H1 (cell line): ENCODE results near the gene FGF3. TPM values are rescaled to one million over a fixed set of nuclear protein-coding genes. Genes with fewer than 3 reads are reported as not detected.

Experiments used
- CTCF ChIA-PET: fragments of 300-600 bp; sonication (Branson Sonifier 250); formaldehyde crosslinking; loops from one replicate; lab custom pipeline; 2021; ENCODE audit not compliant: partially characterized antibody; lab: Charles Lee
- POLR2A ChIA-PET: fragments of 300-600 bp; sonication (Branson Sonifier 250); formaldehyde crosslinking; loops from one replicate; lab custom pipeline; 2021; ENCODE audit warnings: inconsistent platforms; ENCODE audit not compliant: partially characterized antibody; lab: Charles Lee
- DNase-seq, 2 experiments: peaks; one replicate each; pipeline versions ENCODE4 v3.0.0 to v3.0.0-alpha.2; 2010 to 2022; ENCODE audit warnings: low spot score in 2 of 2, low read depth in 1 of 2, mixed read lengths in 1 of 2
- FAIRE-seq: peaks from 2 replicates; lab custom pipeline; 2011; peaks lifted over from hg19 to GRCh38; lab: Jason Lieb, UNC
- H2AFZ ChIP-seq: 2 replicates; pipeline ENCODE4 v1.8.1; 2012; ENCODE audit warnings: low read length, inconsistent platforms
- H2AK5ac ChIP-seq: 2 replicates; pipeline ENCODE4 v1.6.1; 2013; ENCODE audit warnings: low read depth, low read length
- H2BK120ac ChIP-seq: replicated peaks from 2 replicates; pipeline ENCODE3; 2013; ENCODE audit warnings: low read depth, low read length, inconsistent platforms
- H2BK12ac ChIP-seq: 2 replicates; pipeline ENCODE4 v1.6.1; 2013; ENCODE audit warnings: low read depth, low read length
- H2BK15ac ChIP-seq: 2 replicates; pipeline ENCODE4 v1.6.1; 2013; ENCODE audit warnings: low read length
- H2BK20ac ChIP-seq: 2 replicates; pipeline ENCODE4 v1.6.1; 2013; ENCODE audit warnings: low read length
- H2BK5ac ChIP-seq: 2 replicates; pipeline ENCODE4 v1.6.1; 2013; ENCODE audit warnings: low read depth, low read length
- H3K14ac ChIP-seq: 2 replicates; pipeline ENCODE4 v1.6.1; 2013; ENCODE audit warnings: inconsistent platforms; ENCODE audit not compliant: insufficient read length
- H3K18ac ChIP-seq: 2 replicates; pipeline ENCODE4 v1.6.1; 2013; ENCODE audit warnings: low read length; ENCODE audit errors: extremely low read depth
- H3K23ac ChIP-seq: 2 replicates; pipeline ENCODE4 v1.6.1; 2013; ENCODE audit warnings: inconsistent platforms; ENCODE audit not compliant: insufficient read length
- H3K23me2 ChIP-seq: 2 replicates; pipeline ENCODE4 v1.6.1; 2013; ENCODE audit warnings: low read depth, low read length
- H3K27ac ChIP-seq: 2 replicates; pipeline ENCODE4 v1.6.1; 2011; ENCODE audit warnings: low read depth, low read length, inconsistent platforms
- H3K27me3 ChIP-seq, 4 experiments: replicated peaks in 1 of 4; 1 replicate in 1 of 4; 2 replicates in 3 of 4; pipeline versions ENCODE4 v1.6.1 to v1.8.1; 2011 to 2013; ENCODE audit warnings: low read length in 3 of 4, mild to moderate bottlenecking in 3 of 4, inconsistent platforms in 2 of 4, mixed read lengths in 2 of 4, moderate library complexity in 1 of 4; ENCODE audit not compliant: control insufficient read depth in 3 of 4, insufficient read depth in 3 of 4; ENCODE audit errors: extremely low read depth in 1 of 4
- H3K36me3 ChIP-seq, 4 experiments: 2 replicates each; pipeline versions ENCODE4 v1.6.1 to v1.8.1; 2011 to 2013; ENCODE audit warnings: mild to moderate bottlenecking in 4 of 4, low read length in 3 of 4, moderate library complexity in 2 of 4, control low read depth in 1 of 4, inconsistent platforms in 1 of 4; ENCODE audit not compliant: insufficient read depth in 4 of 4, control insufficient read depth in 2 of 4
- H3K4ac ChIP-seq: replicated peaks from 2 replicates; pipeline ENCODE3; 2013; ENCODE audit warnings: low read length, low read depth, mixed read lengths, inconsistent platforms; ENCODE audit not compliant: insufficient read length
- H3K4me1 ChIP-seq, 4 experiments: replicated peaks in 1 of 4; 1 replicate in 1 of 4; 2 replicates in 3 of 4; pipeline versions ENCODE4 v1.6.1 to v1.8.1; 2011 to 2013; ENCODE audit warnings: low read length in 3 of 4, inconsistent platforms in 2 of 4, mixed read lengths in 1 of 4; ENCODE audit not compliant: insufficient read depth in 4 of 4, control insufficient read depth in 3 of 4
- H3K4me2 ChIP-seq, 2 experiments: 2 replicates each; pipeline versions ENCODE4 v1.6.1 to v1.8.1; 2011 to 2013; ENCODE audit warnings: low read depth in 2 of 2, low read length in 2 of 2, control low read depth in 1 of 2, inconsistent platforms in 1 of 2, mild to moderate bottlenecking in 1 of 2; ENCODE audit not compliant: insufficient read depth in 1 of 2
- H3K4me3 ChIP-seq, 4 experiments: fragments of 200-600, 300-600 bp in 1 of 4; sonication (generic), shearing (Covaris generic), sonication (Bioruptor Twin) in 1 of 4; 2 replicates each; pipeline versions ENCODE4 v1.5.1 to v1.8.1; 2011 to 2016; ENCODE audit warnings: low read length in 4 of 4, low read depth in 3 of 4, control low read depth in 2 of 4, inconsistent platforms in 2 of 4, mild to moderate bottlenecking in 2 of 4, mixed read lengths in 1 of 4, moderate library complexity in 1 of 4; ENCODE audit not compliant: insufficient read depth in 2 of 4; ENCODE audit errors: extremely low read depth in 1 of 4
- H3K56ac ChIP-seq: replicated peaks from 2 replicates; pipeline ENCODE3; 2013; ENCODE audit warnings: low read depth, mild to moderate bottlenecking, mixed read lengths, low read length, inconsistent platforms; ENCODE audit not compliant: insufficient read length
- H3K79me1 ChIP-seq: 2 replicates; pipeline ENCODE4 v1.6.1; 2013; ENCODE audit warnings: low read depth, low read length, control low read depth
- H3K79me2 ChIP-seq, 2 experiments: 2 replicates each; pipeline versions ENCODE4 v1.6.1 to v1.8.1; 2012 to 2013; ENCODE audit warnings: low read length in 2 of 2, mild to moderate bottlenecking in 2 of 2, inconsistent platforms in 1 of 2; ENCODE audit not compliant: insufficient read depth in 2 of 2, control insufficient read depth in 1 of 2
- H3K9ac ChIP-seq, 4 experiments: replicated peaks in 1 of 4; 1 replicate in 1 of 4; 2 replicates in 3 of 4; pipeline versions ENCODE4 v1.6.1 to v1.8.1; 2011 to 2013; ENCODE audit warnings: low read depth in 3 of 4, low read length in 3 of 4, control low read depth in 2 of 4, mild to moderate bottlenecking in 2 of 4, moderate library complexity in 2 of 4, inconsistent platforms in 1 of 4; ENCODE audit errors: extremely low read depth in 1 of 4
- H3K9me3 ChIP-seq, 2 experiments: 2 replicates each; pipeline versions ENCODE4 v1.6.1 to v1.8.1; 2012 to 2013; ENCODE audit warnings: mild to moderate bottlenecking in 2 of 2, moderate library complexity in 2 of 2, control low read depth in 1 of 2, inconsistent platforms in 1 of 2, low read depth in 1 of 2, low read length in 1 of 2, mixed read lengths in 1 of 2; ENCODE audit not compliant: insufficient read depth in 2 of 2
- H4K20me1 ChIP-seq, 2 experiments: replicated peaks in 1 of 2; 2 replicates each; pipeline versions ENCODE3 to v1.8.1; 2011 to 2013; ENCODE audit warnings: inconsistent platforms in 2 of 2, low read length in 2 of 2, mild to moderate bottlenecking in 1 of 2; ENCODE audit not compliant: insufficient read depth in 2 of 2, control insufficient read depth in 1 of 2
- H4K5ac ChIP-seq: 2 replicates; pipeline ENCODE4 v1.6.1; 2013; ENCODE audit warnings: low read length, low read depth, mixed read lengths, inconsistent platforms; ENCODE audit not compliant: insufficient read length
- H4K8ac ChIP-seq: 2 replicates; pipeline ENCODE4 v1.8.0; 2013; ENCODE audit warnings: mild to moderate bottlenecking, moderate library complexity, low read length, inconsistent platforms; ENCODE audit not compliant: insufficient read depth; ENCODE audit errors: extremely low read depth
- H4K91ac ChIP-seq: replicated peaks from 2 replicates; pipeline ENCODE3; 2013; ENCODE audit warnings: low read length, mixed read lengths, inconsistent platforms; ENCODE audit not compliant: insufficient read length
- ASH2L ChIP-seq: fragments of 200-600, 300-600 bp; sonication (generic); IDR thresholded peaks from one replicate; pipeline ENCODE4 v1.7.1; 2017; ENCODE audit warnings: low read length
- CHD2 ChIP-seq: IDR thresholded peaks from 2 replicates; pipeline ENCODE4 v1.6.1; 2012; ENCODE audit warnings: low read length, improper control_type of control experiment
- CREB1 ChIP-seq: IDR thresholded peaks from 2 replicates; pipeline ENCODE4 v1.6.1; 2012; ENCODE audit warnings: inconsistent platforms
- CTBP2 ChIP-seq: IDR thresholded peaks from 2 replicates; pipeline ENCODE4 v1.7.0; 2011; ENCODE audit warnings: borderline replicate concordance, mild to moderate bottlenecking, moderate library complexity, mixed read lengths, low read length; ENCODE audit not compliant: insufficient read depth, insufficient read length
- GABPA ChIP-seq: IDR thresholded peaks from 2 replicates; pipeline ENCODE4 v1.6.1; 2011; ENCODE audit warnings: mild to moderate bottlenecking, low read length, moderate library complexity, borderline replicate concordance; ENCODE audit not compliant: insufficient read depth
- GTF2F1 ChIP-seq: IDR thresholded peaks from 2 replicates; pipeline ENCODE4 v1.6.1; 2012; ENCODE audit warnings: low read depth, low read length, improper control_type of control experiment, borderline replicate concordance
- JUN ChIP-seq: IDR thresholded peaks from 2 replicates; pipeline ENCODE4 v1.6.1; 2011; ENCODE audit warnings: low read depth, mild to moderate bottlenecking, improper control_type of control experiment, low read length
- MAFK ChIP-seq: IDR thresholded peaks from 2 replicates; pipeline ENCODE4 v1.6.1; 2012; ENCODE audit warnings: low read depth, mild to moderate bottlenecking, improper control_type of control experiment, low read length
- RXRA ChIP-seq: IDR thresholded peaks from 2 replicates; pipeline ENCODE4 v1.6.1; 2011; ENCODE audit warnings: low read depth, mild to moderate bottlenecking, low read length, moderate library complexity; ENCODE audit not compliant: insufficient read depth
- SIX5 ChIP-seq: IDR thresholded peaks from 2 replicates; pipeline ENCODE4 v1.6.1; 2011; ENCODE audit warnings: mild to moderate bottlenecking, low read depth, low read length
- SP4 ChIP-seq: IDR thresholded peaks from 2 replicates; pipeline ENCODE4 v1.6.1; 2012; ENCODE audit warnings: low read length, inconsistent platforms
- SUZ12 ChIP-seq: fragments of 200-600 bp; sonication (generic); IDR thresholded peaks from 2 replicates; pipeline ENCODE4 v1.6.1; 2012; ENCODE audit warnings: mild to moderate bottlenecking, inconsistent platforms, low read length, moderate library complexity, mixed read lengths
- TBP ChIP-seq: IDR thresholded peaks from 2 replicates; pipeline ENCODE4 v1.6.1; 2011; ENCODE audit warnings: low read depth, low read length, improper control_type of control experiment
- TEAD4 ChIP-seq: IDR thresholded peaks from 2 replicates; pipeline ENCODE4 v1.6.1; 2012; ENCODE audit warnings: low read depth, low read length, inconsistent platforms, mixed read lengths
- YY1 ChIP-seq: IDR thresholded peaks from 2 replicates; pipeline ENCODE4 v1.6.1; 2011; ENCODE audit warnings: low read depth, mild to moderate bottlenecking, low read length
- WGBS, 2 experiments: shearing (Covaris generic) in 1 of 2; methylation state at CpG; one replicate each; pipeline versions ENCODE4 v1.1.6 to v1.1.7; 2013 to 2015; ENCODE audit warnings: low lambda C conversion rate in 2 of 2, mixed read lengths in 2 of 2, inconsistent platforms in 1 of 2, low coverage in 1 of 2, missing lambda C conversion rate in 1 of 2; ENCODE audit not compliant: insufficient replicate concordance in 2 of 2, insufficient coverage in 1 of 2, insufficient read length in 1 of 2; ENCODE audit errors: extremely low coverage in 1 of 2, missing lambda C conversion rate in 1 of 2; 5-methylcytosine and 5-hydroxymethylcytosine counted together
- polyA plus RNA-seq, 7 experiments: library from polyadenylated mRNA; depleted of rRNA in 3 of 7; stranded (reverse) in 5 of 7; unstranded in 2 of 7; fragments of >200 nt in 5 of 7; fragments of 200-250 nt in 2 of 7; gene quantifications; 1 replicate in 5 of 7; 2 replicates in 1 of 7; 4 replicates in 1 of 7; pipeline versions ENCODE4 v1.2.1 to v1.2.3, GENCODE V29; 2011 to 2013; ENCODE audit warnings: missing spikeins in 2 of 7, mixed read lengths in 2 of 7
- total RNA-seq: library from RNA; stranded (reverse); fragmentation: NEBNext Ultra II Directional; extraction: Animal tissue kit (Norgen Biotek cat#: 25700); gene quantifications from 2 replicates; pipeline ENCODE4 v1.2.1, GENCODE V29; 2021

The FGF3 gene
- total and polyA plus RNA-seq, 2 of the 8 experiments (the other 6 are each of a cell fraction or from before 2014, with no cell fraction given) = not detected

DNA sequence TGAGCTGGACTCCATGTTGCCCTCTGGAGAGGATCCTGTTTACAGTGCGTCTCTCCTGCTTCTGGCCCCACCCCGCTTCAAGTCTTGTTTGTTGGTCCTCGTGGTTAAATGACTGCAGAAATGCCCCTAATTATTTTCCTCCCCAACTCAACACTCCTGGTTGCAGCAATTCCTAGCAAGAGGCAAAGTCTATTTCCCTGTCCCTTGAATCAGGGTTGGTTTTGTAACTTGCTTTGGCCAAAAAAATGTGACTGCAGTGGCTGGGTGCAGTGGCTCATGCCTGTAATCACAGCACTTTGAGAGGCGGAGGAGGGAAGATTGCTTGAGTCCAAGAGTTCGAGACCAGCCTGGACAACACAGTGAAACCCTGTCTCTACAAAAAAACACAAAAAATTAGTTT, 41.0 kb upstream of the FGF3 start:
- Histone ChIP-seq H2BK12ac (no peak overlapping the region), H3K4ac (no peak overlapping the region), H3K27me3 (0 out of 7 replicates have a peak, but pooled peaks cover 0 to 2% (median 0%) of the 10 kb centered on the region in 4 experiments), H2AK5ac (no peak overlapping the region), H3K4me2 (no peak overlapping the region), H3K79me2 (no peaks in the 10 kb centered on the region), H3K14ac (no peak overlapping the region), H2BK20ac (no peak overlapping the region), H4K20me1 (no peaks in the 10 kb centered on the region), H3K4me1 (no peaks in the 10 kb centered on the region), H4K5ac (no peak overlapping the region), H3K27ac (no peak overlapping the region), H3K4me3 (no peak overlapping the region), H2AFZ (no peak overlapping the region), H2BK120ac (no peak overlapping the region), H2BK5ac (no peak overlapping the region), H3K9me3 (no peaks in the 10 kb centered on the region), H2BK15ac (no peak overlapping the region), H4K8ac (no peak overlapping the region), H3K56ac (no peak overlapping the region), H3K23me2 (no peaks in the 10 kb centered on the region), H3K18ac (no peak overlapping the region), H3K79me1 (no peaks in the 10 kb centered on the region), H3K23ac (no peak overlapping the region), H3K9ac (no peak overlapping the region), H3K36me3 (no peaks in the 10 kb centered on the region), H4K91ac (no peak overlapping the region)
- no peak for TF ChIP-seq CHD2
- no peak for TF ChIP-seq SP4
- TF ChIP-seq TBP = no peak
- no peak for TF ChIP-seq RXRA
- TF ChIP-seq JUN = no peak
- no peak for TF ChIP-seq SIX5
- TF ChIP-seq TEAD4 = no peak
- TF ChIP-seq GTF2F1 = no peak
- TF ChIP-seq CREB1 = no peak
- no peak for TF ChIP-seq GABPA
- TF ChIP-seq ASH2L = no peak
- TF ChIP-seq CTBP2 = no peak
- TF ChIP-seq SUZ12 = no peak
- TF ChIP-seq MAFK = no peak
- no peak for TF ChIP-seq YY1
- POLR2A ChIA-PET = interaction anchor here (1.2 kb wide), 1 partner anchor 20 kb away, joined by 4 read pairs; no protein-coding TSS in a partner anchor
- CTCF ChIA-PET = interaction anchor here (0.9 to 3.4 kb wide), 10 partner anchors 9 to 142 kb away, joined by 3 to 15 read pairs (median 4); no protein-coding TSS in a partner anchor
- 80% methylated on average over 5 of the region's 5 CpGs; no CpG with 5 or more reads in 1 of the 2 experiments for WGBS, 2 experiments
- FAIRE-seq = no peak
- no peak for DNase-seq
